Measurements from ENCODE around the gene SLC16A10. TPM values are rescaled to one million over a fixed set of nuclear protein-coding genes. Genes with fewer than 3 reads are reported as not detected.

Gene SLC16A10
- polyA plus RNA-seq, 1 donor (not counting 4 experiments of a cell fraction or from before 2014, with no cell fraction given), result not detected

GRCh38 chr6:111175109-111175508 is 87.8 kb downstream of the SLC16A10 start:
- Histone ChIP-seq H3K4me2 (ENCODE audit: control insufficient read depth, extremely low read depth, insufficient read depth, low read depth, low read length) (no peak overlapping the region), H3K36me3 (ENCODE audit: control insufficient read depth in 2 of 2, extremely low read depth in 1 of 2, insufficient read depth in 2 of 2, low read length in 2 of 2) (no peaks in the 10 kb centered on the region), H3K9me3 (ENCODE audit: control insufficient read depth, low read depth, low read length) (no peaks in the 10 kb centered on the region), H3K79me2 (ENCODE audit: control insufficient read depth, insufficient read depth, low read length) (no peaks in the 10 kb centered on the region), H3K27me3 (ENCODE audit: control insufficient read depth, extremely low read depth, insufficient read depth, low read length) (no peaks in the 10 kb centered on the region), H3K9me1 (ENCODE audit: control insufficient read depth, extremely low read depth, insufficient read depth, low read length) (no peaks in the 10 kb centered on the region), H4K20me1 (ENCODE audit: control insufficient read depth, extremely low read depth, insufficient read depth, low read length) (no peaks in the 10 kb centered on the region), H3K4me1 (ENCODE audit: control insufficient read depth, extremely low read depth, insufficient read depth, low read length) (no peaks in the 10 kb centered on the region), H3K27ac (ENCODE audit: control insufficient read depth, insufficient read depth, low read length) (no peak overlapping the region), H3K9ac (ENCODE audit: control insufficient read depth, extremely low read depth, insufficient read depth, low read length) (no peak overlapping the region), H3K4me3 (ENCODE audit: control insufficient read depth in 2 of 3, extremely low read depth in 1 of 3, insufficient read depth in 2 of 3, low read depth in 1 of 3, low read length in 3 of 3) (no peak overlapping the region), H2AFZ (ENCODE audit: control insufficient read depth, low read length) (no peak overlapping the region)
- TF ChIP-seq EZH2 (IDR thresholded peaks at IDR 0.05; ENCODE audit: low read length) (no peak), CTCF (optimal IDR thresholded peaks at IDR 0.05 in 1 of 3, IDR thresholded peaks at IDR 0.05 in 1 of 3, conservative IDR thresholded peaks at IDR 0.05 in 1 of 3; ENCODE audit: extremely low read depth in 1 of 3, insufficient read depth in 2 of 3, low read length in 3 of 3) (no peak)
- DNase-seq (ENCODE audit: low read depth, low spot score), result no peak
- FAIRE-seq, result no peak
- dilution Hi-C loops (cut with MboI; ENCODE audit: extremely low pct_ligation_motif_present, low sequenced_read_pairs), result no loop called here

GRCh38 chr6:111176038-111176759 is 88.9 kb downstream of the SLC16A10 start:
- H2AFZ ChIP-seq (ENCODE audit: control insufficient read depth, low read length), result no peak overlapping the region
- no peak overlapping the region for H3K9ac ChIP-seq (ENCODE audit: control insufficient read depth, extremely low read depth, insufficient read depth, low read length)
- H3K27ac ChIP-seq (ENCODE audit: control insufficient read depth, insufficient read depth, low read length), result no peak overlapping the region
- H3K9me1 ChIP-seq (ENCODE audit: control insufficient read depth, extremely low read depth, insufficient read depth, low read length), result no peaks in the 10 kb centered on the region
- H3K4me1 ChIP-seq (ENCODE audit: control insufficient read depth, extremely low read depth, insufficient read depth, low read length), result no peaks in the 10 kb centered on the region
- no peaks in the 10 kb centered on the region for H4K20me1 ChIP-seq (ENCODE audit: control insufficient read depth, extremely low read depth, insufficient read depth, low read length)
- dilution Hi-C loops (cut with MboI; ENCODE audit: extremely low pct_ligation_motif_present, low sequenced_read_pairs), result no loop called here
- no peak for FAIRE-seq
- no peak overlapping the region for H3K4me2 ChIP-seq (ENCODE audit: control insufficient read depth, extremely low read depth, insufficient read depth, low read depth, low read length)
- no peak for TF ChIP-seq EZH2 (IDR thresholded peaks at IDR 0.05; ENCODE audit: low read length)
- no peak for TF ChIP-seq CTCF (optimal IDR thresholded peaks at IDR 0.05 in 1 of 3, IDR thresholded peaks at IDR 0.05 in 1 of 3, conservative IDR thresholded peaks at IDR 0.05 in 1 of 3; ENCODE audit: extremely low read depth in 1 of 3, insufficient read depth in 2 of 3, low read length in 3 of 3)
- DNase-seq (ENCODE audit: low read depth, low spot score), result no peak
- H3K36me3 ChIP-seq (ENCODE audit: control insufficient read depth in 2 of 2, extremely low read depth in 1 of 2, insufficient read depth in 2 of 2, low read length in 2 of 2), result no peaks in the 10 kb centered on the region
- H3K27me3 ChIP-seq (ENCODE audit: control insufficient read depth, extremely low read depth, insufficient read depth, low read length), result no peaks in the 10 kb centered on the region
- H3K79me2 ChIP-seq (ENCODE audit: control insufficient read depth, insufficient read depth, low read length), result no peaks in the 10 kb centered on the region
- H3K4me3 ChIP-seq (ENCODE audit: control insufficient read depth in 2 of 3, extremely low read depth in 1 of 3, insufficient read depth in 2 of 3, low read depth in 1 of 3, low read length in 3 of 3), result no peak overlapping the region
- no peaks in the 10 kb centered on the region for H3K9me3 ChIP-seq (ENCODE audit: control insufficient read depth, low read depth, low read length)
